Stimulated activated naive CD8-positive, alpha-beta T cell treated with anti-CD3 and anti-CD28 coated beads, Interleukin-15, amount 100 ng/mL, for 72 hours (primary cell): ENCODE data around the gene TRIM50.
"Not testable (repeated sequence)": the region's sequence is repeated elsewhere in the genome, so short reads cannot be mapped to it uniquely, and the experiment has no call there.

Experiments used
- ATAC-seq: fragments of 150-1000 bp; cut with Tn5 transposase; 2 replicates; pipeline ENCODE4 v1.10.0; 2021; ENCODE audit warnings: mild to moderate bottlenecking, moderate library complexity
- DNase-seq, 2 donors: peaks; one replicate each; pipeline ENCODE4 v3.0.0; 2021 to 2022
- H3K27ac Mint-ChIP-seq, 2 donors: one replicate each; pipeline ENCODE4 v1.8.0; 2022; ENCODE audit warnings: mild to moderate bottlenecking in 2 of 2, mixed read lengths in 2 of 2, moderate library complexity in 2 of 2
- H3K27me3 Mint-ChIP-seq: one replicate; pipeline ENCODE4 v1.8.0; 2022; ENCODE audit warnings: mixed read lengths
- H3K4me1 Mint-ChIP-seq: one replicate; pipeline ENCODE4 v1.8.0; 2022; ENCODE audit warnings: mild to moderate bottlenecking, mixed read lengths
- H3K4me3 Mint-ChIP-seq, 2 donors: one replicate each; pipeline ENCODE4 v1.8.0; 2022; ENCODE audit warnings: mild to moderate bottlenecking in 2 of 2, mixed read lengths in 2 of 2, moderate library complexity in 1 of 2
- H3K9me3 Mint-ChIP-seq, 2 donors: one replicate each; pipeline ENCODE4 v1.8.0; 2022; ENCODE audit warnings: mixed read lengths in 2 of 2

The TRIM50 gene

DNA sequence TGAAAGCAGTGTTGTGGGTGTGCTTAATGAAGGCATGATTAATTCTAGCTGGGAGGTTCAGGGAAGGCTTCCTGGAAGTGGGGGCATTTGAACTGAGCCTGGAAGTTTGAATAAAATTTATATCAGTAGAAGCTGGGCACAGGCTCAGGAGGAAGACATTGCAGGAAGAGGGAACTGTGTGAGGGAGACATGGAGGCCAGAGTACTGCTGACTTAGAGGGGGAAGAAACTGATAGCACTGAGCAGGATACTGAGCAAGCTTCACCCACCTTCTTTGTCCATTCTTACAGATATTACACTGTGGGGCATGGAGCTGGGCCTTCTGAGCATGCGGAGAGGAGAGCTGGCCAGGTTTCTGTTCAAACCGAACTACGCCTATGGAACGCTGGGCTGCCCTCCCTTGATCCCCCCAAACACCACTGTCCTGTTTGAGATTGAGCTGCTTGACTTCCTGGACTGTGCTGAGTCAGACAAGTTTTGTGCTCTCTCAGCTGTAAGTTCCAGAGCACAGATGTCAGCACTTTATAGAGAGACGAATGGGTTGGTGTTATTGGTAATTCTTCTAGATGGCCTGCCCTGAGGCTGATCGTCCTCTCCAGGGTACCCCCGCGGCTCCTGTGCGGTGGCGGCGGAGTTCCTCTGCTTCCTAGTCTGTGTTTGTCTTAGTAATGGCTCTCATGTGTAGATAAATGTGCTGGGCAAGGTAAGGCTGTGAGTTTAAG lies 2.1 kb upstream of the TRIM50 start:
- Mint-ChIP-seq H3K4me3 (no peak overlapping the region), H3K27me3 (no peaks in the 10 kb centered on the region), H3K9me3 (no peaks in the 10 kb centered on the region), H3K27ac (no peak overlapping the region), H3K4me1 (no peaks in the 10 kb centered on the region)
- ATAC-seq (no peak), DNase-seq (no peak)

- Mint-ChIP-seq H3K27ac (no peak overlapping the region), H3K27me3 (no peaks in the 10 kb centered on the region), H3K4me3 (no peak overlapping the region), H3K4me1 (peaks cover 8% of the 10 kb centered on the region), H3K9me3 (no peaks in the 10 kb centered on the region)
- DNase-seq (no peak), ATAC-seq (no peak)
Observed at GRCh38 chr7:73328696-73329095, 814 bp upstream of the TRIM50 start.

GRCh38 chr7:73327449-73327848 lies 433 bp downstream of the TRIM50 start:
- not testable (repeated sequence) for H3K27ac Mint-ChIP-seq, H3K9me3 Mint-ChIP-seq, DNase-seq, ATAC-seq, H3K27me3 Mint-ChIP-seq, H3K4me3 Mint-ChIP-seq
- H3K4me1 Mint-ChIP-seq: peaks cover 10% of the 10 kb centered on the region

GRCh38 chr7:73325424-73325823 lies 2.5 kb downstream of the TRIM50 start:
- peaks cover 10% of the 10 kb centered on the region for H3K4me1 Mint-ChIP-seq
- H3K27me3 Mint-ChIP-seq, H3K4me3 Mint-ChIP-seq, H3K9me3 Mint-ChIP-seq, DNase-seq, ATAC-seq: not testable (repeated sequence)
- H3K27ac Mint-ChIP-seq: peak overlapping the region in 1 of 2 donors; percentile 56

DNA sequence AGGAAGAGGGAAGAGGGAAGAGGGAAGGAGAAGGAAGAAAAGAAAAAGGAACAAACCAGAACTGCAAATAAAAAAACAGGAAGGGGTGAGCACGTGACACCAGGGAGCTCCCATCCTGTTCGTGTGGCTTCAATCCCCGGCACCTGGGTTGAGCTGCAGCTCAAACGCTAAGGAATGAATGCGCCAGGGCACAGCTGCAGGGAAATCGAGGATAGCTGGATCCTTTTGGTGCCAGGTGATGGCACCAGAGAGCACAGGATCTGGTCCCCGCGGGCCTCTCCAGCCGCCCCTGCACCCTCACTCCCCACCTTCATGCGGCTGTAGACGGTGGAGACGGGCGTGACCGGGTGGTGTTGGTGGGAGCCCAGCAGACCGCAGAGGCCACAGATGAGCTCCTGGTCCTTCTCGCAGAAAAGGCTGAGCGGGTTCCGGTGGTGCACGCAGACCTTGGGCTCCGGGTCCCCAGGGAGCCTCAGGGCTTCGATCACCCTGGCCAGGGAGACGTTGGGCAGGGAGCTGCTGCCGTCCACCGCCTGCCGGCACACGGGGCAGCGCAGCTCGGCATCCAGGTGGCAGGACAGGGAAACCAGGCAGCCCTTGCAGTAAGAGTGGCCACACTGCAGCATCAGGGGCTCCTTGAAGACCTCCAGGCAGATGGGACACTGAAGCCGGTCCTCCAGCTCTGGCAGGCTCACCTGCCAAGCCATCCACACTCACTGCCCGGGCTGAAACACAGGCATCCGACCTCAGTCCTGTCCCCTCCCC lies 3.6 kb downstream of the TRIM50 start:
- Mint-ChIP-seq H3K4me1 (peaks cover 10% of the 10 kb centered on the region), H3K27ac (peak overlapping the region in 1 of 2 donors; percentile 28), H3K4me3 (peak overlapping the region; percentile 43 to 79)
- not testable (repeated sequence) for H3K27me3 Mint-ChIP-seq, H3K9me3 Mint-ChIP-seq
- DNase-seq: peak; percentile 46 to 56
- ATAC-seq: peak; percentile 86

GRCh38 chr7:73323434-73324080 lies 4.3 kb downstream of the TRIM50 start:
- H3K27ac Mint-ChIP-seq: peak overlapping the region; percentile 28 to 50
- not testable (repeated sequence) for H3K9me3 Mint-ChIP-seq, DNase-seq, ATAC-seq, H3K27me3 Mint-ChIP-seq
- H3K4me1 Mint-ChIP-seq: peaks cover 10% of the 10 kb centered on the region
- H3K4me3 Mint-ChIP-seq: peak overlapping the region; percentile 43 to 79

GRCh38 chr7:73320009-73320408 lies 7.9 kb downstream of the TRIM50 start:
- ATAC-seq, H3K4me3 Mint-ChIP-seq, DNase-seq, H3K27me3 Mint-ChIP-seq, H3K27ac Mint-ChIP-seq, H3K9me3 Mint-ChIP-seq: not testable (repeated sequence)
- H3K4me1 Mint-ChIP-seq: peaks cover 10% of the 10 kb centered on the region

DNA sequence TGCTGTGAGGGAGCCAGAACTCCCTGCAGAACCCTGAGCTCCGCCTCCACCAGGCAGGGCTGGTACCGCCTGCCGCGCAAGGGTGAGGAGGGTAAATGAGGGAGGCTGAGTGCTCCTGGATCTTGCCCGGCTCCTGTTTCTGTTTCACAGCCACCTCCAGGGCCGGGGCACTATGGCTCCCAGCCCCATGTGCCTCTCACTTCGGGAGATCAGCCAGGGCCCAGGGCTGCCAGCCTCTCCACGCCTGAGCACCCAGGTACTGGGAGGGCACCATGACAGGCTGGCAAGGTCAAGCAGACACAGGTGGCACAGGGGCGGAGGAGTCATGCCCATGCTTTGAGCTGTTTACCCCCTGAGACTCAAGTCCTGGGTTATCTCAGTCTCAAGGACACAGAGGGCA lies 8.3 kb downstream of the TRIM50 start:
- not testable (repeated sequence) for DNase-seq, H3K4me3 Mint-ChIP-seq, H3K9me3 Mint-ChIP-seq, ATAC-seq, H3K27me3 Mint-ChIP-seq
- H3K4me1 Mint-ChIP-seq: peaks cover 10% of the 10 kb centered on the region
- peak overlapping the region in 1 of 2 donors; percentile 27 for H3K27ac Mint-ChIP-seq

GRCh38 chr7:73318656-73319204 lies 9.2 kb downstream of the TRIM50 start:
- H3K4me1 Mint-ChIP-seq, H3K9me3 Mint-ChIP-seq, DNase-seq, H3K4me3 Mint-ChIP-seq, H3K27me3 Mint-ChIP-seq, H3K27ac Mint-ChIP-seq: not testable (repeated sequence)
- peak; percentile 43 for ATAC-seq

DNA sequence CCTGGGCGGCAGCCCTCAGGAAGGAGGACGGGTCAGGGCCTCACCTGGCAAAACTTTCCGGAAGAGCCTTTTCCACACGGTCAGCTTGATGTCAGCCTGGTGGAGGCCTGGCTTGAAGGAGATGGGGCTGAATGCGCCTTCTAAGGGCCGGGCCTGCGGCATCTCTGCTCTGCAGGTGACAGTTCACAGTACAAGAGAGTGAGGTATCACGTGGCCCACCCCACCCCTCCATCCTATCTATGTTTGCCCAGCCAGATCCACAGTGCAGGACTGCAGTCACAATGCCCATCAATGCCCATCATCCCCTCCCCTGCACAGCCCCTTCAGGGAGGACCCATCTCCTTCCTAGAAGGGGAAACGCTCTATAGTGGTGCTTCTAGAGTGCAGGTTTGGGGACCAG lies 11.4 kb downstream of the TRIM50 start:
- Mint-ChIP-seq H3K4me3 (no peak overlapping the region), H3K27ac (no peak overlapping the region), H3K9me3 (no peaks in the 10 kb centered on the region), H3K27me3 (no peaks in the 10 kb centered on the region), H3K4me1 (no peaks in the 10 kb centered on the region)
- DNase-seq (no peak), ATAC-seq (no peak)

GRCh38 chr7:73314271-73314670 lies 13.6 kb downstream of the TRIM50 start:
- H3K27ac Mint-ChIP-seq: no peak overlapping the region

GRCh38 chr7:73313521-73313906 lies 14.4 kb downstream of the TRIM50 start:
- H3K27ac Mint-ChIP-seq: no peak overlapping the region
- peaks cover 16% of the 10 kb centered on the region for H3K4me1 Mint-ChIP-seq
- no peak for DNase-seq
- no peaks in the 10 kb centered on the region for H3K27me3 Mint-ChIP-seq
- H3K9me3 Mint-ChIP-seq: no peaks in the 10 kb centered on the region
- ATAC-seq: no peak
- no peak overlapping the region for H3K4me3 Mint-ChIP-seq

More at GRCh38 chr7:73314271-73314670, 13.6 kb downstream of the TRIM50 start:
- Mint-ChIP-seq H3K4me1 (peaks cover 8% of the 10 kb centered on the region), H3K27me3 (no peaks in the 10 kb centered on the region), H3K4me3 (no peak overlapping the region), H3K9me3 (no peaks in the 10 kb centered on the region)
- ATAC-seq: no peak
- DNase-seq: no peak

DNA sequence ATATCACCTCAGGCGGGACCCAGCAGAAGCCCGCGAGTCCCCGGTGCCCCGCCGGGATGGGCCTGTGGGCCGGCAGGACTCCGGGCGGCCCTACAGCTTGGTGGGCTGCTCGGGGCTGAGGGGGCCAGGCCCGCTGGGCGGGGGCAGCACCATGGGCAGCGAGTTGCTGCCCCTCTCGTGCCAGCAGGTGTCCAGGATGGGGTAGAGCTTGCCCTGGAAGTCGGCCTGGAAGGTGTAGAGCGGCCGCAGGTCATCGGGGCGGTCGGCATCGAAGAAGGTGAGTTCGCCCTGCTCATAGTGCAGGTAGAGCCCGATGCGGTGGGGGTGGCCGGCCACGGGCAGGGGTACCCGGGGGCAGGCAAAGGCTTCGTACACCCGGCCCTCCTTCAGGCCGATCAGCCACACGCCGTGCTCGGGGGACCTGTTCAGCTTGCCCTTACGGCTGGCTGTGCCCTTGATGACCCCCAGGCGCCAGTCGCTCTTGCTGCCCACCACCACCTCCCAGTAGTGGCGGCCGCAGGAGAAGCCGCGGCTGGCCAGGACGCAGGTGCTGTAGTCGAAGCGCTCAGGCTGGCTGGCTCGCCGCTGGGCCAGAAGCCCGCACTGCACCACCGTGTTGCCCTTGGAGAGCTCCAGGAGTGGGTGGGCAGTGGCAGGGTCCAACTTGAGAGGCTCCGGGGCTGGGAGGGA lies 14.9 kb downstream of the TRIM50 start:
- H3K4me3 Mint-ChIP-seq: no peak overlapping the region
- ATAC-seq: no peak
- H3K27me3 Mint-ChIP-seq: no peaks in the 10 kb centered on the region

DNA sequence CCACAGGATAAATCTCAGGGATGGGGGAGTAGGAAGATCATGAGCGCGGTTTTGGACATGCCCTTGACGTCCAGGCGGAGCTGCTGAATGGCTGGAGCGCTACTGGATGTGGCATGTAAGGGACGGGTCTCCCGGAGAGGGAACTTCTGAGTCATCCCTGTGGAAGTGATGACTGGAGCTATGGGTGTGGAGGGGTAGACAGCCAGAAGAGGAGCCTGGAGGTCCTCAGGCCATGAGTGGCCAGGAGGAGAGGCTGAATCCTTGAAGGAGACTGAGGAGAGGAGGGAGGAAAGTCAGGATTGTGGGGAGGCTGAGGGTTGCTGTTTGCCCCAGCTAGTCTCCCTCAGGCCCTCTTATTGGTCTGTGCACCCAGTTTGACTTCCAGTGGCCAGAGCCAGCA lies 16.5 kb downstream of the TRIM50 start:
- not testable (repeated sequence) for DNase-seq, H3K4me3 Mint-ChIP-seq, H3K27me3 Mint-ChIP-seq, H3K9me3 Mint-ChIP-seq, ATAC-seq, H3K27ac Mint-ChIP-seq
- peaks cover 37% of the 10 kb centered on the region for H3K4me1 Mint-ChIP-seq

More for the DNA sequence above, 14.9 kb downstream of the TRIM50 start:
- H3K27ac Mint-ChIP-seq: no peak overlapping the region
- H3K9me3 Mint-ChIP-seq: no peaks in the 10 kb centered on the region
- H3K4me1 Mint-ChIP-seq: peaks cover 21% of the 10 kb centered on the region
- DNase-seq: no peak

DNA sequence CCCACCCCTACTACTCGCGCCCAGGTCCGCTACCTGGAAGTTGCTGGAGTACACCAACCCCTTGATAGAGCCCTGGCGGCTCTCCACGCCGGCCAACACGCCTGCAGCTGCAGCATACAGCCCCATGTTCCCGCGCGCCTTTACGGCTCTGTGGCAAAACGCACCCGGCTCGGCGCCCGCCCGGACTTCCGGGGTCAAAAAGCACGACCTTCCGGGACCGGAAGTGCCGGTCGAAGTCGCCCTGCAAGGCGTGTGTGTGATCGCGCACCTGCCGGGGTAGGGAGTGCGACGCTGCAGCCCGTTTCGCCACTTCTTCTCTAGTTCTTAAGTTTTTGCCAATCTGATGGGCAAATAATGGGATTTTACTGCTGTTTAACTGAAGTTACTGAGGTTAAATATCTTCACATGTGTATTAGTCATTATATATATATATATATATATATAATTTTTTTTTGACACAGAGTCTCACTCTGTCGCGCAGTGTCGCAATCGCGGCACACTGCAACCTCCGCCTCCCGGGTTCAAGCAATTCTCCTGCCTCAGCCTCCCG lies 19.1 kb downstream of the TRIM50 start, which contains the start of gene NSUN5:
Gene NSUN5, minus strand, starts transcription at position 162 of the 550 bp plus-strand sequence. Its CDS starts 36 bp downstream, at position 126.
- peak within 1 kb of the TSS; percentile 96 to 97 for H3K27ac Mint-ChIP-seq
- H3K4me3 Mint-ChIP-seq: peak within 1 kb of the TSS; percentile 99
- no peaks in the 10 kb centered on the region for H3K9me3 Mint-ChIP-seq
- peaks cover 44% of the 10 kb centered on the region for H3K4me1 Mint-ChIP-seq
- DNase-seq: peak; percentile 89 to 93
- ATAC-seq: peak; percentile 98
- no peaks in the 10 kb centered on the region for H3K27me3 Mint-ChIP-seq
